Posterior vena cava (tissue), 2 donors: ENCODE data around the gene WDR81. TPM values are rescaled to one million over a fixed set of nuclear protein-coding genes. Genes with fewer than 3 reads are reported as not detected.
"Not testable (repeated sequence)": the region's sequence is repeated elsewhere in the genome, so short reads cannot be mapped to it uniquely, and the experiment has no call there.

Experiments used
- DNase-seq: peaks from one replicate; pipeline ENCODE4 v3.0.0-alpha.2; 2020; ENCODE audit warnings: low spot score
- intact Hi-C, 2 donors: fragments of 100-400 bp; cut with DNase I; formaldehyde crosslinking; loops; one replicate each; pipeline versions ENCODE4 v1.14.1 to v1.14.2; 2022 to 2023
- long read RNA-seq, 2 donors: library from polyadenylated mRNA; unstranded; transcript quantifications; one replicate each; pipeline ENCODE4 v2.0.0, GENCODE V29; 2020 to 2021
- total RNA-seq, 2 donors: library from RNA; stranded (reverse); fragmentation: NEBNext Ultra II Directional; extraction: Animal tissue kit (Norgen Biotek cat#: 25700); gene quantifications; one replicate each; pipeline ENCODE4 v1.2.1, GENCODE V29; 2021
- donor health status: DM: yes; HTN: yes; CAD: no.
- donor health status: DM: yes; HTN: yes; CAD: no.

Gene WDR81
- total RNA-seq = 10 to 100 TPM; 26.3 to 30.8 TPM
- long read RNA-seq, donor 1, full-length matches to known transcripts = 4 of 32 reads
- long read RNA-seq, donor 1, partial matches to known transcripts = 21 of 32 reads
- long read RNA-seq, donor 1, other reads (novel, unspliced or antisense) = 7 of 32 reads
- long read RNA-seq, donor 2, full-length matches to known transcripts = 2 of 56 reads
- long read RNA-seq, donor 2, partial matches to known transcripts = 51 of 56 reads
- long read RNA-seq, donor 2, other reads (novel, unspliced or antisense) = 3 of 56 reads

DNA sequence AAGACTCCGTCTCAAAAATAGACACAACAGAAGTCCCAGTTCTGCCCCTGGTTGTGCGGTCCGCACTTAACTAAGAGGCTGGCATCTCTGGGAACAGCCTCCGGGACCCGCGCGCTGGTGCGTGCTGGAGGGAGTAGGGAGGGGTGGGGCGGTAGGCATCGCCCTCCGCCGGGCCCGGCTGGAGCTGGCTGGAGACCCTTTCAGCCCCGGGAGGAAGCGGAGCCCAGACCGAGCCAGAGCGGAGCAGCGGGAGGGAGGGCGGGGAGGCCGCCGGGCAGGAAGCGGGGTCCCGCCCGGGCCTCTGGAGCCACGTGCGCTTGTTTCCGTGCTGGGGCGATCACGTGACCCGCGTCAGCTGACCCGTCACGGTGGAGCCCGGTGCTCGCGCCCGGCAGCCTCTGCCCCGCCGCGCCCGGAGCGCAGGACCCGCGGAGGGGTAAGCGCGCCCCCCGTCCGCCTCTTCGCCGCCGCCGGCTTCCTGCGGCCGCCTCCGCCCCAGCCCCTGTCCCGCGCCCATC is at the start of gene WDR81:
Gene WDR81 (plus strand): TSS at position 354 of the 518 bp plus-strand sequence. CDS start 256 bp downstream, outside the sequence.
- peak; percentile 98 for DNase-seq
- intact Hi-C loops = loop anchor here in 1 of 2 donors (2.0 to 10.0 kb wide), 2 partner anchors 38 to 140 kb away; partner anchors contain the start of gene SERPINF1

DNA sequence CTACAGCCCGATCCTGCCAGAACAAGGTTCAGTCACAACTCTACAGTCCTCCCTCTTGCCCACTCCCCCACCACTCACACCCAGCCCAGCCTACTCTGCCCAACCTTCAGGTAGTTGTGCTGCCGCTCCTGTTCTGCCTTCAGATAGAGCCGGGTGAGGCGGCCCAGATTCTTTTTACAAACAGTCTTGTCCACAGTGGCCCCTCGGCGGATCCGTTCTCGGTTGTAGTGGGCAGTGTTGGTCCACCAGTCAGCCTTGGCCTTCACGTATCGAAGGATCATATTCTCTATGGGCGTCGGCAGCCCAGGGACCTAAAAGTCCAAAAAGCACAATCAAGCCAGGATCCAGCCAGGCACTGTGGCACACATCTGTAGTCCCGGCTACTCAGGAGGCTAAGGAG is 48.1 kb upstream of the WDR81 start:
- no peak for DNase-seq
- intact Hi-C loops = no loop called here

DNA sequence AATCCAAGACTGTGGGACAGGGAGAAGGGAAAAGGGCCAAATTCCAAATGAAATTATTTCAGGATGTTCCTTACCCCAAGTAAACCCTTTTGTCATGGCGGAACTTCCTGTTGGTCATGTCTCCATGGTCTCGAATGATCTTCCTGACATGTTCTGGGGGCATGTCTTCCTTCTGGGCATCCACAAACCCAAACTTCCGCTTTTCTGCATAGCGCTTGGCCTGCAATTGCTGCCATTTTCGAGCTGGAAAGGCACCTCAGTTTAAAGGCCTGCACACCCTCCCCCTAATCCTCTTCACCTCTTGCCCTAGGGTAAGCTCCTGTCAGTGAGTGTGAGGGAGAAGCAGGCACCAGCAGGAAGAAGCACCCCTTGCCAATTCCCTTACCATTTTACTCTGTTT is 41.0 kb upstream of the WDR81 start:
- intact Hi-C loops = no loop called here
- DNase-seq = no peak

DNA sequence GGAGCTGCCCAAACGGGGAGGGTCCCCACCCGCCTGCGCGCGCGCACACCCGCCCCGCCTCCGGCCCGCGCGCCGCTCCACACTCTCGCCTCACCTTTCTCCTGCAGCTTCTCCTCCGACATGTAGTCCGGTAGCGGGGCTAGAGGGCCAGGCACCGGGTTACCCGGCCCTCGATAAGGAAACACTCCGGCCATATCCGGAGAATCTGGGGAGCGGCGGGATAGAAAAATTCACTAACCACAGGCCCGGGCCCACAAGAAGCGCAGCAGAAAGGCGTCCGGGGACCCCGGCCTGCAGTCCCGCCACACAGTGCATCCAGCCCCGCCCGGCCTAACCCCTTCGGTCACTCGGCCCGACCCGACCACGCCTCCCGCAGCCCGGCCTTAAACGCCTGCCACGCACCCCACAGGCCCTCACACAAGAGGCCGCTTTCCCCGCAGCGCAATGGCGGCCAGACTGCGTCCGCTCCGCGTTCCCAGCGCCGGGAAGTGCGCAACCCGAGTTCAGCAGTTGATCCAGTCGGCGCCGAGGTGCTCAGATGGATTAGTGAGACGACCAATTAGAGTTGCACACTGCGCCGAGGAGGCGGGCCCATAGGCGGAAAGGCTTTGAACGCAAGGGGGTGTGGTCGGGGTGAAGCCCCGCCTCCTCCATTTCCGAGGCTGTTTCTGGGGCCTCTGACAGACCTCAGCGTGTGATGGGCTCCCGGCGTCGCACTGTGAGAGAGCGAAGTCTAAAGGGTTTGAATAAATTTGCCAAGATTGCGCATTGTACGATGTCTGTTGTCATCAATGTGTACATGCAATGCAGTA is 39.9 kb upstream of the WDR81 start, which contains the start of gene PRPF8:
Gene PRPF8 (minus strand): TSS at position 490 of the 812 bp plus-strand sequence. CDS start 296 bp downstream, at position 194.
- intact Hi-C loops = no loop called here
- DNase-seq = peak; percentile 99

- no peak for DNase-seq
- intact Hi-C loops = no loop called here
These were observed 38.4 kb upstream of the WDR81 start for GRCh38 chr17:1686086-1686485.

DNA sequence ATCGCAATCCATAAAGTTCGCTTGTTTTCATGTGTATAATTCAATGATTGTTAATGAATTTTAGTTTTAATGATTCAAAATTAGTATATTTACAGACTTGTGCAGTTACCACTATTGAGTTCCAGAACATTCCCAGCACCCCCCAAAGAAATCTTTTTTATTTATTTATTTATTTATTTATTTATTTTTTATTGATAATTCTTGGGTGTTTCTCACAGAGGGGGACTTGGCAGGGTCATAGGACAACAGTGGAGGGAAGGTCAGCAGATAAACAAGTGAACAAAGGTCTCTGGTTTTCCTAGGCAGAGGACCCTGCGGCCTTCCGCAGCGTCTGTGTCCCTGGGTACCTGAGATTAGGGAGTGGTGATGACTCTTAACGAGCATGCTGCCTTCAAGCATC is 36.1 kb upstream of the WDR81 start:
- DNase-seq, intact Hi-C loops: not testable (repeated sequence)

DNA sequence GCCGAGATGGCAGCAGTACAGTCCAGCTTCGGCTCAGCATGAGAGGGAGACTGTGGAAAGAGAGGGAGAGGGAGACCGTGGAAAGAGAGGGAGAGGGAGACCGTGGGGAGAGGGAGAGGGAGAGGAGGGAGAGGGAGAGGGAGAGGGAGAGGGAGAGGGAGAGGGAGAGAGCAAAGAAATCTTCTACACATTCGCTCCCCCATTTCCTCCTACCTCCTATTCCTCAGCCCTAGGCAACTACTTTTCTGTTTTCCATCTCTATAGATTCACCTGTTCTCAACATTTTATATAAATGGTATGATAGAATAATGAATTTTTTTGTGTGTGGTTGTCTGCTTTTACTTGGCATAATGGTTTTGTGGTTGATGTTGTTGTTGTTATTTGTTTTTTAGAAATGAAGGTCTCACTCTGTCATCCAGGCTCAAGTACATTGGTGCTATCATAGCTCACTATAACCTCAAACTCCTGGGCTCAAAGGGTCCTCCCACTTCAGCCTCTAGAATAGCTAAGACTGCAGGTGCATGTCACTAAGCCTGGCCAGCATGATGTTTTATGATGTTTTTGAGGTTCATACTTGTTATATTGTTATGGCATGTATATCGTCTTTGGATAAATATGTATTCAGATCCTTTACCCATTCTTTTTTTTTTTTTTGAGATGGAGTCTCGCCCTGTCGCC is 33.8 kb upstream of the WDR81 start:
- intact Hi-C loops = no loop called here
- no peak for DNase-seq

DNA sequence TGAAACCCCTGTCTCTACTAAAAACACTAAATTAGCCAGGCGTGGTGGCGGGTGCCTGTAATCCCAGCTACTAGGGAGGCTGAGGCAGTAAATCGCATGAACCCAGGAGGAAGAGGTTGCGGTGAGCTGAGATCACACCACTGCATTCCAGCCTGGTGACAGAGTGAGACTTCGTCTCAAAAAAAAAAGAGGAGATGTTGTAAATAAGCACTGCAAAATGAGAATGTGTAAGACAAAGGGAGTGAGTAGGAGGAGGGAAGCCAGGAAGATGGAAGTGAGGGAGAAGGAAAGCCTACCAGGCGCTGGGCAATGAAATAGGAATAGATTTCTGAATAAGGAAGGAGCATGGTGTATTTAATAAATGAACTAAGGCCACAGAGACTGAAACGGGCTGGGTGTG is 31.2 kb upstream of the WDR81 start:
- DNase-seq = no peak
- intact Hi-C loops = no loop called here

DNA sequence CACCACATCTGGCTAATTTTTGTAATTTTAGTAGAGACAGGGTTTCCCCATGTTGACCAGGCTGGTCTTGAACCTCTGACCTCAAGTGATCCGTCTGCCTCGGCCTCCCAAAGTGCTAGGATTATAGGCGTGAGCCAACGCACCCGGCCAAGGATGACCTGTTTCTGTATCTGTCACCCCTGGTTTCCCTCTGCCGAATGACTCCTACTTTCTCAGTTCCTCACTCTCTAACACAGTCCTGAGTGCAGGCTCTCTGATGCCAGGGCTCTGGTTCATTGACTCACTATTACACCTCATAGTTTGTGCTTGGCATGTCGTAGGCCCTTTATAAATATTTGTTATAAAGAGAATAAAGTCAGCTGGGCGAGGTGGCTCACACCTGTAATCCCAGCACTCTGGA is 29.1 kb upstream of the WDR81 start:
- DNase-seq = no peak
- intact Hi-C loops = no loop called here

- intact Hi-C loops = no loop called here
- no peak for DNase-seq
These were observed 26.8 kb upstream of the WDR81 start for GRCh38 chr17:1697681-1698080.

GRCh38 chr17:1699891-1700290 is 24.6 kb upstream of the WDR81 start:
- intact Hi-C loops, DNase-seq: not testable (repeated sequence)

GRCh38 chr17:1703063-1703462 is 21.4 kb upstream of the WDR81 start:
- intact Hi-C loops = no loop called here
- DNase-seq = no peak

DNA sequence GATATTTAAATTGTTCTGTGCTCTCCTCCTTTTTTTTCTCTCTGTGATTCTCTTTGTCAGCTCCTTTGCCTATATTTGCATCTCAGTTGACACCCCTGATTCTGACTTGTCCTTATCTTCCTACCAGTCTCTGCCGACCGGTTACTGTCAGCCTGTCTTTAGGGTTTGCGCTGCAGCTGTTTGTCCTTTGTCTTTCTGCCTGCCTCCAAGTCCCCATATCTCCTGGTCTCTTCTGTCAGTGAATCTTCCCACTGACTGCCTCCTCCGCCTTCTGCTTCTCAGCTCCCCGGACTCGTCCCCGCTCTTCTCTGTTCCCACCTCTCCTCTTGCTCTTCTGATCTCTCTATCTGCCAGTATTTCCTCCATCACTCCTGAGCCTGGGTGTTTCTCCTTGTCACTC is 19.5 kb upstream of the WDR81 start:
- intact Hi-C loops = loop anchor here in 1 of 2 donors (5.0 kb wide), 1 partner anchor 33 kb away; no protein-coding TSS in a partner anchor
- no peak for DNase-seq

- intact Hi-C loops = loop anchor here in 1 of 2 donors (5.0 kb wide), 1 partner anchor 35 kb away; no protein-coding TSS in a partner anchor
- no peak for DNase-seq
These were observed 17.4 kb upstream of the WDR81 start for GRCh38 chr17:1707107-1707506.

- intact Hi-C loops = loop anchor here in 1 of 2 donors (5.0 kb wide), 1 partner anchor 37 kb away; no protein-coding TSS in a partner anchor
- not testable (repeated sequence) for DNase-seq
These were observed 15.6 kb upstream of the WDR81 start for GRCh38 chr17:1708791-1709346.

DNA sequence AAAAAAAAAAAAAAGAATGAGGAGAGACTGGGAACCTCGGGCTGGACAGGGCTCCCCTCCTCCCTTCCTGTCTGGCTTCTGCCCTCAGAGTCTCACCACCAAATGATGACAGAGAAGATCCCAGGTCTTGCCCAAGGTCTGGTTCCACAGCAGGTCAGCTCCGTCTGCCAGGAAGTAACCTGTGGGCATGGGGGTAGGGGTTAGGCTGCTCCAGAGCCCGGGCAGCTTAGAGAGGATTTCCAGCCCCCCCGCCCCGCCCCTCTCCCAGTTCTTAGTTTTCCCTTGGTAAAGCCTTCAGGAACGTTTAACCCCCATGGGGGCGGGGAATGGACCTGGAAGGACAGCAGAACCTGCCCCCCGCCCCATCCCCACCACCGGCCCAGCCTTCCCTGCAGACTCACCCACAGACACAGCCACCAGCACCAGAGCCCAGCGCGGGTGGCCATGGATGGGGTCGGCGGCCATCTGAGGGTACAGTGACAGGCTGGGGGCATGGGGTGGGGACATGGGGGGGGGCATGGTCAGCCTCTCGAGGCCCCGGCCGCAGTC is 15.0 kb upstream of the WDR81 start:
- intact Hi-C loops = loop anchor here in 1 of 2 donors (5.0 kb wide), 1 partner anchor 37 kb away; no protein-coding TSS in a partner anchor
- DNase-seq = no peak

DNA sequence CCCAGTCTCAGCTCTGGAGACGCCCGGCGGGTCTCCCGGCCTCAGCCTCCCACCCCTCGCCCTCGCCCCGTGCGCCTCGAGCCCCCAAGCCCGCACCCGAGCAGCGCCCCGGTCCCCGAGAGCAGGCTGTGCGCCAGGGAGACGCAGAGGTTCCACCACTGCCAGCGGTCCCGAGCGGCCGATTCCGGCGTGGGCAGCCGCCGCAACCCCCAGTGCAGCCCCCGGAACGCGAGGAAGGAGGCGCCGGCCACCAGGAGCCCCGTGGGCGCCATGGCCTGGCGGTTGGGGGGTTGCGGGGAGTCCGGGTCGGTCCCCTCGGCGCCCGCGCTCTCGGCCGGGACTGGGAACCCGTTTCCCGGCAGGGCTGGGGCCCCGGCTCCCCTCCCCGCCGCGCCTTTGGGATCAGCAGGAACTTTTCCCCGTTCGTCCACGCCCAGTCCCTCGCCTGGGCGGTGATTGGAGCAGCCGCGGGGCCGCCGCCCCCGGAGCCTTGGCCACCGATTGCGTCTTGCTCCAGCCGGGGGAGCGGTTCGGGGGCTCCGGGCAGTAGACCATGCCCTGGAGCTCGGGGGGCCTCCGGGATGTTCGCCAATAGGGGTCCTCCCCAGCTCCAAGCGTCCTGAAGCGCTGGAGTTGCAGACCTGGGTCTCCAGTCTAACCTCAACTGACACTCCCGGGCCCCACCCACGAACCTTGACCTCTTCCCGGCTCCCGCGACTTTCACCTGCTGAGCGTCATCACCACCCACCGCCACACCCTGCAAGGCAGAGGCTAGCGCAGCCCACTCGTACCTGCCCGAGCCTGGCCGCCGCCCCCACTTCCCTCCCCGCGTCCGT is 14.3 kb upstream of the WDR81 start, which contains the start of gene TLCD2:
Gene TLCD2 (minus strand): TSS at position 407 of the 836 bp plus-strand sequence. CDS start 135 bp downstream, at position 272.
- DNase-seq = peak; percentile 93
- intact Hi-C loops = loop anchor here in 1 of 2 donors (5.0 kb wide), 2 partner anchors 38 to 58 kb away; no protein-coding TSS in a partner anchor
